Chondrocyte (in vitro differentiated cells): Measurements from ENCODE around the gene LMO3. TPM values are rescaled to one million over a fixed set of nuclear protein-coding genes. Genes with fewer than 3 reads are reported as not detected.

Experiments used
- DNase-seq: peaks from one replicate; pipeline ENCODE4 v3.0.0; 2021; ENCODE audit warnings: mixed read lengths, low spot score
- H3K27ac Mint-ChIP-seq: one replicate; pipeline ENCODE4 v1.8.0; 2021; ENCODE audit warnings: mild to moderate bottlenecking, moderate library complexity, mixed read lengths; ENCODE audit not compliant: unreplicated experiment
- H3K27me3 Mint-ChIP-seq: 2 replicates; pipeline ENCODE4 v1.8.0; 2021; ENCODE audit warnings: low read depth, mixed read lengths
- H3K36me3 Mint-ChIP-seq: 2 replicates; pipeline ENCODE4 v1.8.0; 2021; ENCODE audit warnings: low read depth, mixed read lengths
- H3K4me1 Mint-ChIP-seq: 2 replicates; pipeline ENCODE4 v1.8.0; 2021; ENCODE audit warnings: low read depth, mild to moderate bottlenecking, mixed read lengths
- H3K4me3 Mint-ChIP-seq: one replicate; pipeline ENCODE4 v1.8.0; 2021; ENCODE audit warnings: mild to moderate bottlenecking, moderate library complexity, mixed read lengths; ENCODE audit not compliant: unreplicated experiment
- H3K9me3 Mint-ChIP-seq: 2 replicates; pipeline ENCODE4 v1.8.0; 2021; ENCODE audit warnings: low read depth, mixed read lengths
- total RNA-seq: library from RNA; stranded (reverse); gene quantifications from 3 replicates; pipeline ENCODE4 v1.2.1, GENCODE V29; 2021
- TF ChIP-seq, protein P1 (sequence below): fragments of 200-600 bp; sonication (generic); IDR thresholded peaks from 2 replicates; pipeline ENCODE4 v1.5.0; 2021; ENCODE audit warnings: antibody characterized with exemption, mild to moderate bottlenecking, moderate library complexity

LMO3 gene
- total RNA-seq, 1 donor from 2014 or later, result 0.57 TPM

DNA sequence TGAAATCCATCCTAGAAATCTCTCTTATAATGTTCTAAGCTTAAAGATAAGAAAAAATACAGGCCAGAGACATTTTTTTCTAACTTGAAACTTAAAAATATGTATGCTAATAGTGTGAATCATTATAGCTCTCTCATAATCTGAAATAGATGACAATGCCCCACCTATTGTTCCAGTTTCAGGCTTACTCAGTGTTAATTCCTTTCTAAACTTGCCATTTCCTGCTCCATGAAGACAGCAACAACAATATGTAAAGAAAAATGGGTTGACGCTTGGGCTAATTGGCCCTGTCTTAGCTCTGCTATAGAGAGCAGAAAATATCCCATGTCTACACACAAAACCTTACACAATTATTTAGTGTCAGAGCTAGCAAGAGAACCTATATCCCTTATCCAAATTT lies 37.1 kb downstream of the LMO3 start:
- no peak for DNase-seq
- Mint-ChIP-seq H3K4me1 (no peaks in the 10 kb centered on the region), H3K27me3 (no peaks in the 10 kb centered on the region), H3K9me3 (no peaks in the 10 kb centered on the region), H3K36me3 (no peaks in the 10 kb centered on the region), H3K4me3 (no peak overlapping the region), H3K27ac (no peak overlapping the region)
- TF ChIP-seq, protein P1, sequence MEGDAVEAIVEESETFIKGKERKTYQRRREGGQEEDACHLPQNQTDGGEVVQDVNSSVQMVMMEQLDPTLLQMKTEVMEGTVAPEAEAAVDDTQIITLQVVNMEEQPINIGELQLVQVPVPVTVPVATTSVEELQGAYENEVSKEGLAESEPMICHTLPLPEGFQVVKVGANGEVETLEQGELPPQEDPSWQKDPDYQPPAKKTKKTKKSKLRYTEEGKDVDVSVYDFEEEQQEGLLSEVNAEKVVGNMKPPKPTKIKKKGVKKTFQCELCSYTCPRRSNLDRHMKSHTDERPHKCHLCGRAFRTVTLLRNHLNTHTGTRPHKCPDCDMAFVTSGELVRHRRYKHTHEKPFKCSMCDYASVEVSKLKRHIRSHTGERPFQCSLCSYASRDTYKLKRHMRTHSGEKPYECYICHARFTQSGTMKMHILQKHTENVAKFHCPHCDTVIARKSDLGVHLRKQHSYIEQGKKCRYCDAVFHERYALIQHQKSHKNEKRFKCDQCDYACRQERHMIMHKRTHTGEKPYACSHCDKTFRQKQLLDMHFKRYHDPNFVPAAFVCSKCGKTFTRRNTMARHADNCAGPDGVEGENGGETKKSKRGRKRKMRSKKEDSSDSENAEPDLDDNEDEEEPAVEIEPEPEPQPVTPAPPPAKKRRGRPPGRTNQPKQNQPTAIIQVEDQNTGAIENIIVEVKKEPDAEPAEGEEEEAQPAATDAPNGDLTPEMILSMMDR, result no peak

DNA sequence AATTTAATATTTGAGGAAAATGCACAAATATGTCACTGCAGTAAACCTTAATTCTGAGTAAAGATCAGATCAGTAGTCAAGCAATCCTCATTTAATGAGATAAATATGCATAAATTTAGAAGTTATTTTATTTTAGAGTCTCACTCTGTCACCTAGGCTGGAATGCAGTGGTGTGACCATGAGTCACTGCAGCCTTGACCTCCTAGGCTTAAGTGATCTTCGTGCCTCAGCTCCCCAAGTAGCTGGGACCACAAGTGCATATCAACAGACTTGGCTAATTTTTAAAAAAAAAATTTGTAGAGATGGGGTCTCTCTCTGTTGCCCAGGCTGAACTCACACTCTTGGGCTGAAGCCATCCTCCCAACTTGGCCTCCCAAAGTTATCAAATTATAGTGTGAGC lies 41.3 kb downstream of the LMO3 start:
- TF ChIP-seq, protein P1, result no peak
- no peak for DNase-seq
- Mint-ChIP-seq H3K27me3 (no peaks in the 10 kb centered on the region), H3K9me3 (no peaks in the 10 kb centered on the region), H3K4me1 (no peaks in the 10 kb centered on the region), H3K27ac (no peak overlapping the region), H3K4me3 (no peak overlapping the region), H3K36me3 (no peaks in the 10 kb centered on the region)

DNA sequence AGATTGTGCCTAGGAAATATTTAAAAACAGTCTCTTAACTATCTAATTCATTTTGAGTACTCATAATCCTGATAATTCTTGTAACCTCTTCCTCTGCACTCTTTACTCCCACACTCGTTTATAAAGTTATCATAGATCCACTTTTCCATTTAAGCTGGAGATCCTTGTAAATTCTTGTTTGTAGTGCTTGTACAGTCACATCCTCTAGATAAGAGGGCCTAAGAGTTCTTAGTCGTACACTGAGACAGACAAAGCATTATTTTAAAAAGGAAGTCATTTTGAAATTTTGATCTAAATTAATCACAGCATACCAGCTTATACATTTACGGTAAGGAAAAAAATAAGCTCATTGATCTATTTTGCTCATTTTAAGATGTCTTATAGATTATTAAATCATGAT lies 42.5 kb downstream of the LMO3 start:
- Mint-ChIP-seq H3K4me1 (no peaks in the 10 kb centered on the region), H3K27me3 (no peaks in the 10 kb centered on the region)

DNA sequence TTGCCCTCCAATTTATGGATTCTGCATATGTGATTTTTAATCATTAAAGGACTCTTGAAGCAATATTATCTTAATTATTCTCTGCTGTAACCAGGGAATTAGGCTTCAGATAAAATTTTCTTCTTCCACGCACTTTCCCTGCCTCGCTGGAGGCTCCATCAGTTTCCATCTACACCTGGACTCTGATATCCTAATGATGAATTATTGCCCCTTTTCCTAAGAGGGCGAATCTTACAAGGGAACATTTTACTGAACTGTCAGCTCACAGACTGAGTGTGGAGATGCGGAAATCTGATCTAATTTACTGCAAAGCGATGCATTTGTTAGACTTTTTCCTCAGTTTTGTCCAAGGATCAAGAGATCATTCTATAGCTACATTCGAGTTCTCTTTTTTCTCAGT lies 43.0 kb downstream of the LMO3 start:
- TF ChIP-seq, protein P1, result no peak
- Mint-ChIP-seq H3K27ac (no peak overlapping the region), H3K4me3 (no peak overlapping the region), H3K27me3 (no peaks in the 10 kb centered on the region), H3K36me3 (no peaks in the 10 kb centered on the region), H3K9me3 (no peaks in the 10 kb centered on the region), H3K4me1 (no peaks in the 10 kb centered on the region)
- DNase-seq, result no peak

More for the DNA sequence above, 42.5 kb downstream of the LMO3 start:
- no peak overlapping the region for H3K4me3 Mint-ChIP-seq
- H3K9me3 Mint-ChIP-seq, result no peaks in the 10 kb centered on the region
- no peaks in the 10 kb centered on the region for H3K36me3 Mint-ChIP-seq
- TF ChIP-seq, protein P1, result no peak
- H3K27ac Mint-ChIP-seq, result no peak overlapping the region
- DNase-seq, result no peak

DNA sequence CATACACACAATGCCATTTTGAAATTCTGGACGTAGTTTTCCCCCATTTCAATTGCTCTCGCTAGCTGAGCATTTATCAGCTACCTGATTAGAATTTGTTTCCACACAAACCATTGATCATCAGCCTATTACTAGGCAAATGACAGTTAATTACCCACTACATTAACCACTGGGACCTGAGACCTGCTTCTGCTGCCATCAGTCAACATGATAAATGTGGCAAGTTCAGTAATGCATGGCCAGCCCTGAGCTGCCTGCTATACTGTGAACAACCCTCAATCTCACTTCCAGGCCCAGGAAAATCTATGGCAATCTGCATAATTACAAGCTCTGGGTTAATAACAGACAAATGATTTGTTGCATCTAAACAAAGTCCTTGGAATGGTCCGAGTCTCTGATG lies 43.5 kb downstream of the LMO3 start:
- no peaks in the 10 kb centered on the region for H3K4me1 Mint-ChIP-seq
- no peak for DNase-seq
- no peaks in the 10 kb centered on the region for H3K36me3 Mint-ChIP-seq
- no peak overlapping the region for H3K4me3 Mint-ChIP-seq
- H3K27ac Mint-ChIP-seq, result no peak overlapping the region
- TF ChIP-seq, protein P1, result no peak
- H3K9me3 Mint-ChIP-seq, result no peaks in the 10 kb centered on the region
- H3K27me3 Mint-ChIP-seq, result no peaks in the 10 kb centered on the region
